ENCODE data around the gene SLC25A43.

DNA sequence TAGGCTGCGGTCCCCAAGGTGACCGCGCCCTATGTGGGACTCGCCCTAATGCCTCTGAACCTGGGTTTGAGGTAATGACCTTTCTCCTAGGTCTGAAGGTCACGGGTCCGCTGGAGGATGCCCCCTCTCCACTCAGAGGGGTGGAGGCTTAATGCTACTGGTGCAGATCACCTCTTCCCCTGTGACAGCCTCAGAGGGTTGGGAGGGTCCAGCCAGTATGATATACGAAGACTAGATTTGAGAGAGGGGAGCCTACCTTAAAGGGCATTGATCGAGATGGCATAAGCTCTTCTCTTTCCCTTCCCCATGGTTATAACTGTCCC is 70.1 kb downstream of the SLC25A43 start:
- no peak for TF ChIP-seq EZH2 (IDR thresholded peaks at IDR 0.05; ENCODE audit: borderline replicate concordance, low read length)
- TF ChIP-seq, protein P1, sequence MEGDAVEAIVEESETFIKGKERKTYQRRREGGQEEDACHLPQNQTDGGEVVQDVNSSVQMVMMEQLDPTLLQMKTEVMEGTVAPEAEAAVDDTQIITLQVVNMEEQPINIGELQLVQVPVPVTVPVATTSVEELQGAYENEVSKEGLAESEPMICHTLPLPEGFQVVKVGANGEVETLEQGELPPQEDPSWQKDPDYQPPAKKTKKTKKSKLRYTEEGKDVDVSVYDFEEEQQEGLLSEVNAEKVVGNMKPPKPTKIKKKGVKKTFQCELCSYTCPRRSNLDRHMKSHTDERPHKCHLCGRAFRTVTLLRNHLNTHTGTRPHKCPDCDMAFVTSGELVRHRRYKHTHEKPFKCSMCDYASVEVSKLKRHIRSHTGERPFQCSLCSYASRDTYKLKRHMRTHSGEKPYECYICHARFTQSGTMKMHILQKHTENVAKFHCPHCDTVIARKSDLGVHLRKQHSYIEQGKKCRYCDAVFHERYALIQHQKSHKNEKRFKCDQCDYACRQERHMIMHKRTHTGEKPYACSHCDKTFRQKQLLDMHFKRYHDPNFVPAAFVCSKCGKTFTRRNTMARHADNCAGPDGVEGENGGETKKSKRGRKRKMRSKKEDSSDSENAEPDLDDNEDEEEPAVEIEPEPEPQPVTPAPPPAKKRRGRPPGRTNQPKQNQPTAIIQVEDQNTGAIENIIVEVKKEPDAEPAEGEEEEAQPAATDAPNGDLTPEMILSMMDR (IDR thresholded peaks at IDR 0.05; ENCODE audit: low read length): no peak

Measured in OCI-LY1 (cell line).